NCI-H82 treated with DMSO at 0.1 percent for 48 hours (cell line): ENCODE measurements around the gene HAUS8.

Experiments used
- DNase-seq: peaks from one replicate; lab custom pipeline; 2025; ENCODE audit not compliant: unreplicated experiment; lab: John Stamatoyannopoulos, UW

Gene HAUS8

DNA sequence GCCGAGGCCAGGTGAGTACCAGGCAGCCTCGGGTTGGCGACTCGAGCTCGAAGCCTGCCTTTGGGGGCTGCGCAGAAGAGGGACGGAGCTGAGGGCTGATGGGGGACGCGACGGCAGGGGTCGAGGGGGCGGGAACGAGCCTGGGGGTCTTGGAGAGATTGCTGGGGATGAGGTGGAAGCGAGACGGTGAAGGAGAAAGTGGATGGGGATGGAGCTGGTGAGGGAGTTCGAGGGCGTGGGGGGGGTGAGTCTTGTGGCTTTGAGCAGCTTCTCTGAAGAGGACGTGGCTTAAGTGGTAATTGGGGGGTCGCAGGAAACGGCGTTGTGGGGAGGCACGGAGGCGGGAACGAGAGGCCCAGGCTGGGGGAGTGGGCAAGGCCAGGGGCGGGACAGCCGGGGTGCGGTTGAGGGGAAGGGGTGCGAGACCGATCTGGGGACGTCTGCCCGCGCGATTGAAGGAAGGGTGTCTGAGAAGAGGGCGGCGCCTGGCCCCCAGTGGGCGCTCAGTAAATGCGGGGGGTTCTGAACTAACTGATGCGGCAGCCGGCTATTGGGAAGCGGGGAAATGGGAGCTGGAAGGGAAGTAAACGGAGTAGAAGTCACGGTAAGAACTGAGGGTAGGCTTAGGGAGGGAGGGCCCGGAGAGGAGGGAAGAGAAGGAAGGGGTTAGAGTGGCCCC lies 751 bp upstream of the HAUS8 start:
- peak; percentile 34 for DNase-seq

DNA sequence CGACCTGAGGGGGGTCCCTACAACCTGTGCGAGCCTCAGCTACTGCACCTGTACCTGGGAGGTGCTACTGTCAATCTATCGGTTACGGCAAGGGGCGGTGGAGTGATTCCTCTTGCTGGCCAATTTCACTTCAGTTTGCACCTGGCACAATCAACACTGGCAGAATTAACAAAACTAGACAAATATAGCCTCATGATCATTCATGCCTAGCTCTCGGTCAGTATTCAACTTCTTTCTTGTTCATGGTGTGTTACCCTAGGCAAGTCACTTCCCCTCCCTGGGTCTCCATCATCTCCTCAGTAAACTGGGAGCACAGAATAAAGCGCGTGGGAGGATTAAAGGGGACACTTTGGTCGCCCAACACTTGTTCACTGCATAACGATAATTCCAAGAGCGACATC lies 618 bp downstream of the HAUS8 start:
- DNase-seq: no peak

- no peak for DNase-seq
Measured at GRCh38 chr19:17073869-17074633, 1.2 kb downstream of the HAUS8 start.

DNA sequence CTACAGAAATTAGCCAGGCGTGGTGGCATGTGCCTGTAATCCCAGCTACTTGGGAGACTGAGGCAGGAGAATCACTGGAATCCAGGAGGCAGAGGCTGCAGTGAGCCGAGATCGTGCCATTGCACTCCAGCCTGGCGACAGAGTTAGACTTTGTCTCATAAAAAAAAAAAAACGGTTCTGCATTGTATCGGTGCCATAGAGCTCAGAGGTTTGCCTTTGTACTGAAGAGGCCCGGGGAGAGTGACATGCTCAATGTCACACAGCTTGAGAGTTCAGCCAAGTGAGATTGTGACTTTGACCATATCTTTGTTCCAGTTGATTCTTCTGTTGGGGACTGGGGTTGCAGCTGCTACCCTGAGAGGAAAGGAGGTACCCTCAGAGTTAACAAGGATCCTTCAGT lies 4.3 kb downstream of the HAUS8 start:
- no peak for DNase-seq

DNA sequence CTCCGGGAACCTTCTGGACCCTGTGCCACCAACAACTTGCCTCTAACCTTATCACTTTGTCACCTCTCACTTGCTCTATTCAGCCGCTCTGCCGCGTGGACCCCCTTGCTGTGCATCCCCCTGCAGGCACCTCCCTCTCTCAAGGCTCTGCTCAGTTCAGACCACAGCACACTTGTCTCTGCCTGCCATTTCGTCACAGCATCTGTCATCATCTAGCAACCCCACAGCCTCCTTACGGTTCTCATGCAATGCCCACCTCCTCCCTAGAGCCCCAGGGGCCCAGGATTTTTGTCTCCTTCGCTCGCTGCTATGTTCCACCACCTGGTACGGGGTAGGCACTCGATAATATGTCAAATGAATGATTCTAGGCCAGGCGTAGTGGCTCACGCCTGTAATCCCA lies 4.8 kb downstream of the HAUS8 start:
- DNase-seq: no peak

DNA sequence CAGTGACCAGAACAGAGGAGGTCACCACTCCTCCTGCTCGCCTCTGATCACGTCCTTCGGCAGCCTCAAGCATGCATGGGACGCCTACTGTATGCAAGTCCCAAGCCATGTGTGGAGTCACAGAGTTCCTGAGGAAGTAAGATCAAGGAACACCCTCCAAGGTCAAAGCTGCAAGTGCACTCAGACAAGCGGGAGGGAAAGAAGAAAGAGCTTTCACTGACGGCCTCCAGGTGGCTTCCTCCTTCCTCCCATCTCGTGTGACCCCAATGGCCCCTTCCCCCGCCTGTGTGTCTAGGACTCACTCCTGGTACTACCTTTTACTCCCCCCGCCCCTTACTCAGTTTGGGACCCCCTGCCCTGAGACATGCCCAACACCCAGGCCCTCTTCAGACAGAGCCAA lies 6.1 kb downstream of the HAUS8 start:
- DNase-seq: no peak

GRCh38 chr19:17063428-17063827 lies 11.8 kb downstream of the HAUS8 start:
- no peak for DNase-seq

GRCh38 chr19:17061691-17062090 lies 13.6 kb downstream of the HAUS8 start:
- no peak for DNase-seq

- no peak for DNase-seq
Measured at GRCh38 chr19:17061205-17061604, 14.0 kb downstream of the HAUS8 start.

- DNase-seq: no peak
Measured at GRCh38 chr19:17060802-17061201, 14.4 kb downstream of the HAUS8 start.

DNA sequence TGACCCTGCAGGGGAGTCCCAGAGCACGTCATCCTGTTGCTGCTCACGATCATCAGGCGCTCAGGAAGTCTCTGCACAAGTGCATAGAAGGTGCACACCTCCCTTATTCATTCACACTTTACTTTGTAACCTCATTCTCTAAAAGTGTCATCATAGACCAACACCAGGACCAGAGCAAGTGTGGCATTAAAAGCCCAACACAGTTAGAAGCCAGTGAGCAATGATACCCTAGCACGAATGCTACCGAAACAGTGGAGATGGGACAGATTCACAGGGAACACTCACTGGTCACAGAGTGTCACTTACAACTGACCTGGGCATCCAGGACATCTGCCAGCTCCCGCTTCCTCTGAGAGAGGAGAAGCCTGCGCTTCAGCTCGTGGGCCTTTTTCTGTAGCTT lies 17.0 kb downstream of the HAUS8 start:
- no peak for DNase-seq

DNA sequence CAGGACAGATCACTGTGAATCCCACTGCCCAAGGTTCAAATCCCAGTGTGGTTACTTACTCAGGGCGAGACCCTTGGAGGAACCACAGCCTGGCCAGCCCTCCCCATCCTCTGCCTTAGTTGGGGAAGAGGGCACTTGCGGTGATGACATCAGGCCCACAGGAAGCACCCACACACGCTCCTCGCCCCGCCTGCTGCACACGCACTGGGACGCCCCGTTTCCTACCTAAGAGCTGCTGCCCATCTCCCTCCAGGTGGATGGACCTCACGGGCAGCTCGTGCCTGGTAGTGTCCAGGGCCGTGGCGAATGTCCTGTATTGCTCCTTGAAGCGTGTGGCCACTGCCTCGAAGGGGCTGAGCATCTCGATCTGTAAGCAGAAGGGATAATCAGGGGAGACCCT lies 19.6 kb downstream of the HAUS8 start:
- no peak for DNase-seq

- DNase-seq: no peak
Measured at GRCh38 chr19:17054746-17055145, 20.5 kb downstream of the HAUS8 start.

- no peak for DNase-seq
Measured at GRCh38 chr19:17052439-17052838, 22.8 kb downstream of the HAUS8 start.

- no peak for DNase-seq
Measured at GRCh38 chr19:17049711-17050280, 25.5 kb downstream of the HAUS8 start.

GRCh38 chr19:17048885-17049453 lies 26.3 kb downstream of the HAUS8 start:
- DNase-seq: no peak

DNA sequence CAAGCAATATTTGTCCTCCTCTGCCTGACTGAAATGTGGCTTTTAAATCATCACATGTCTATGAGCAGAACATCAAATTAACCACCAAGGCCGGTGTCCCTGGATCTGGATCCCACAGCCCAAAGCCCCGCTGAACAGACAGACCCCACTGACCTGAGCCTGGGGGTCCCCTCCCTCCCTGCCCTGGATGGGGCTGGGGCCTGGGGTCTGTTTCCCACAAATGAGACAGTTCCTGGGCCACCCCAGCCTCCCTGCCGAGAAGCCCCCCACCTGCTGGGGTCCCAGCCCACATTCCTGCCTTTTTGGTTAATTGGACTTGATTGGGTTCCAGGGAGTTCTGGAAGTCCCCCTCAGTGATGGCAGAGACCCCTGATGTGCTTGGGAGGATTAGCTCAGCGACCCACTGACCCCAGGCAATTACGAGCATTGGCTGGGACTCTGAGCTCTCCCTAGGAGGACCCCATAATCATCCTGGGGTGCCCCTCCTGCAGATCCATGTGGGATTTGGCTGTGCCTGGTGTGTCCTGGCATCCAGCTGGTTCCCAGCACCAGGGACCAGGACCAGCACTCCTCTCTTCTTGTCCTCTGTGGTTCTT lies 29.2 kb downstream of the HAUS8 start:
- no peak for DNase-seq

GRCh38 chr19:17043744-17044143 lies 31.5 kb downstream of the HAUS8 start:
- DNase-seq: no peak

DNA sequence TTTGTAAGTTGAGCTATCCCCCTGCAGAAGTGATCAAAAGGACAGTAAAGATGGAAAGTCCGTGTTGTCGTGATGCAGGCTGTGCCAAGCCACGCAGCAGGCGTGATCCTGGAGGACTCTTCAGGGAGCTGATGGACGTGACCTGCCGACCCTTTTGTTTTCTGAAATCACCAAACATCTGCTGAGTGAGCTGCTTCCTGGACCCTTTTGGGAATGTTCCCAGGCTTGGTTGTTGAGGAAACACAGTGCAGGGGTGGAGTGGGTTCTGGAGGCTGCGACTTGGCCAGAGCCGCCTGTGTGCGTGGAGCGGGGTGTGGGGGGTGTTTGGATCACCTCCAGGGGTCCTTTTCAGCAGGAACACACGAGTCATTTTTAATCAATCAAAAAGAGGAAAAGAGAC lies 33.3 kb downstream of the HAUS8 start:
- no peak for DNase-seq

GRCh38 chr19:17037966-17038500 lies 37.2 kb downstream of the HAUS8 start:
- no peak for DNase-seq

GRCh38 chr19:17037184-17037583 lies 38.1 kb downstream of the HAUS8 start:
- no peak for DNase-seq
